Putamen (tissue), 1 donor: ENCODE measurements around the gene ATP10D.
A peak's percentile ranks its signal among the peaks of the same experiment; 100 is the strongest.
"Not testable (repeated sequence)": the region's sequence is repeated elsewhere in the genome, so short reads cannot be mapped to it uniquely, and the experiment has no call there.

ENCODE experiments used
- DNase-seq: peaks from one replicate; pipeline ENCODE4 v3.0.0-alpha.2; 2016; ENCODE audit warnings: low spot score

The ATP10D gene

DNA sequence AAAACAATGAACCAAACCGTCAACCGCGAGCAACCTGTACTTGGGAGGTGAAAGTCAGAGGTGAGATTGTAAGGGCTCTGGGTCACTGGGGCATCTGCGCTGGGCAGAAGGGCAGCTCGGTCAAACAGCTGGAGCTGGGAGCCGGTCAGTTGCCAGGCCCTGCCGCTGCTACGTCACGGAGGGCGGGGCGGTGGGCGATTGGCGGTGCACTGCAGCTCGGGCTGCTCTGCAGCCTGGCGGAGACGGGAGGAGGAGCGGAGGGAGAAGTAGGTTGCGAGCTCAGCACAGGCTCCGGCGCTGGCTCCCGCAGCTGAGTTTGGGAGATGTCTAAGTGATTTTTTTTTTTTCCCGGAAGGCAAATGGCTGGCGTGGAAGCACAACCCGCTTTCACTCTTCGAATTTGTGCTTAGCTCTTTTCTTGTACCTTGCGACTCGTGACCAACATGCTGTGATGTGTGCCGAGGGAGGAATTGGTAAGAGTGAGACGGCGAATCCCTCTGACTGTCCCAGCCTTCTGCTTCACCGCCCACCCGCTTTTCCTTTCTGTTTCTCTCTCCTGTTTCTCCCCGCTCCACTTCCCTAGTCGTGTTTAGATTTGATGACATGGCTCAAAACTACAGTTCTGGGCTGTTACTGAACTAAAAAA lies at the start of gene ATP10D:
ATP10D (plus strand) TSS at position 229 of the 646 bp plus-strand sequence. CDS start 27,266 bp downstream, outside the sequence.
- peak; percentile 94 for DNase-seq

GRCh38 chr4:47442980-47443379 lies 42.1 kb upstream of the ATP10D start:
- no peak for DNase-seq

DNA sequence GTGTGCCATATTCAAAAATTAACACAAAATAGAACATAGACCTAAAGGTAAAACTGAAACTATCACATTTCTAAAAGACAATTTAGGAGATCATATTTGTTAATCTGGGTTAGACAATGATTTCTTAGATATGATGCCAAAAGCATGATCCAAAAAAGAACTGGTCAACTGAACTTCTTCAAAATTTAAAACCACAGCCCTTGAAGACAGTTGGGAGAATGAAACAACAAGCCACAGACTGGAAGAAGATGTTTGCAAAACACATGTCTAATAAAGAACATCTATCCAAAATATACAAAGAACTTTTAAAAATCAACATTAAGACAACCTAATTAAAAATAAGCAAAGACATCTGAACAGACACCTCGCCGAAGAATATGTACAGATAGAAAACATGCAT lies 41.0 kb upstream of the ATP10D start:
- DNase-seq, result no peak

- DNase-seq, result no peak
These were observed 33.4 kb upstream of the ATP10D start for GRCh38 chr4:47451657-47452056.

DNA sequence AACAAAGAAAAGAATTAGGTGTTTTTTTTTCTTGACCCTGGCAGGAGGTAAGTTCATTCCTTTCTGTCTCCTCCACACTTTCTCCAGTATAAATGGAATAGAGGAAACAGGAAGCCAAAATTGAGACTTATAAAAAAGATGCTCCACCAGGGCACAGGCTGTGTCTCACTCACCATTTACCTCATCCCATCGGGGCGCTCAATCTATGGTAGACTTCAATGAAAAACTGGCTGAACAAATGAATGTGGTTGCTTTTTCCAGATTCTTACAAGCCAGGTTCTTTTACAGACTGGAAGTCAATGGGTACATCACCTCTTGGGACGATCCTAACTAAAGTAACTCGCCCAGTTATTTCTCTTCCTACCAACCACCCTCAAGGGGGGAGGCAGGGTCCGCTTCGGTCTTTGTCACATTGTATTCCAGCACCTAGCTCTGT lies 22.3 kb upstream of the ATP10D start:
- DNase-seq, result no peak

GRCh38 chr4:47463235-47463956 lies 21.7 kb upstream of the ATP10D start, which contains the start of gene COMMD8:
COMMD8 (minus strand) TSS chr4:47463702; CDS start chr4:47463651, 51 bp downstream.
- peak; percentile 97 for DNase-seq

DNA sequence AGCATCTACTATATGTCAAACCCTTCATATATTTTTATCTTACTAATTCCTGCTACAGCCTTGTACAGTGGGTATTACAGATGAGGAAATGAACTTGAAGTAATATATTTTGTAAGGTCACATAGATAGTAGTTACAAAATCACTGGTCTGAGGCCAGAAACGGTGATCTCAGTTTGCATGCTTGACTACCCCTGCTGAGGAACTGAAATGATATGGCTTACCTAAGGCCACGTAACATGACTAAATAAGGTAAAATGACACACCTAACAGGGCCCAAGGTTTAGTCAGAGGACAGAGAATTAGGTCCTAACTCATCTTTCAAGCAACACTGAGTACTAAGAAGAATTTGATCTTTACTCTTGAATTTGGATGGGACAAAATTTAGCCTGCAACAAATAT lies 20.1 kb upstream of the ATP10D start:
- no peak for DNase-seq

- DNase-seq, result no peak
These were observed 18.9 kb upstream of the ATP10D start for GRCh38 chr4:47466056-47466785.

- no peak for DNase-seq
These were observed 16.2 kb upstream of the ATP10D start for GRCh38 chr4:47468706-47469365.

DNA sequence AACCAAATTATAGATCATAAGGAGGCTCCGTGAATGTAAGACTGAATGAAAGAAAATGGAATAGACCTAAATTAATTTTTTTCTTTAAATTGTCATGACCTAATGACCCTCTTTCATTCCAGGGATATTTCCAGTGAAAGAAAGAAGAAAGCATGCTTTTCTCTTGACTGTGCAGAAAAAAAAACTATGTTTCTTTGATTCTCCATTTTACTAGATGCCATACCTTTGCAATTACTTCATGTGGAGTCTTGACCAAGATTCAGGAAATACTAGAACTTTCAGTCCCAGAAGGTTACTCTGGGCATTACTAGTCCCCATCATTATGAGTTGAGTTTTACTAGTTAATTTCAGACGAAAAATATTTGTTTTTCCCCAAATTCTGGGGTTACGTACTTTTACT lies 15.1 kb upstream of the ATP10D start:
- no peak for DNase-seq

- no peak for DNase-seq
These were observed 14.0 kb upstream of the ATP10D start for GRCh38 chr4:47471064-47471463.

DNA sequence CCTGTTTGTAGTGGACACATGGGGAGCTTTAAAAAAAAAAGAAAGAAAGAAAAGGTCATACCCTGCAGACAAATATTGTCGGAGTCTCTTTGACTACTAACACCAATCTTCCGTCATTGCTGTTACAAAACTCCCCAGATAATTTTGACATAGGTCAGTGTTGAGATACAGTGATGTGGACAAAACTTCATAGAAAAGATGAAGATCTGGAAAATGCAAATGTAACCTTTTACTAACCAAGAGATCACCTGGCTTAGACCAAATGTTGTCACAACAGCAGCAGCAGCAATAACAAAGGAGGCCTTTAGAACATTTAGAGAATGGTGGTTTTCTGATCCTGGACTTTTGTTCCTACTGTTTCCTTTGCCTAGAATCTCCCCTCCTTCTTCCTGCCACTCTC lies 13.5 kb upstream of the ATP10D start:
- no peak for DNase-seq

DNA sequence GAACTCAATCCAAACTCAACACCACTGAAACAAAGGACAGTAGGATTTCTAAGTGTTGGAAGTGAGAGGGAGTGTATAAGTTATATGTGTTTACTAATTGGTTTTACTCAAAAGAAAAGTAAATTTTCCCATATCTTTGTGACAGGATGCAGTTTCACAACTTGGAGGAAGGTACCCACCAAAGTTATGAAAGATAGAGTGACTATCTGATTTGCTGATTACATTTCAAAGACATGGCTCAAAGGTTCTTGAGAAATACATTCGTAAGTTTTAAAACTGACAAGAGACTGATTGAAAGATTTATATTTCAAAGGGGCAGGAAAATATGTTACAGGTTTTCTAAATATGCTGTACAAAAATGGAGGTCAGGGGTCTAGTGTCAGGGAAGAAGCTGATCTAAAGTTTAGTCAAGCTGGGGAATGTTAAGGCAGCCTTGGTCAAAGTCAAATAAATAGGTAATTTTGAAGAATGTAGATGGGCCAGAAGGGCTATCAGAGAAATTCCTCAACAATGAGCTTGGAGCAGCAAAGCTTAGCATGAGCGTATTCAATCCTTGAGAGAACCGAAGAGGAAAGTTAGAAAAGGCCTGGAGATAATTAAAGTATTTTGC lies 11.8 kb upstream of the ATP10D start:
- no peak for DNase-seq

- no peak for DNase-seq
These were observed 10.3 kb upstream of the ATP10D start for GRCh38 chr4:47474799-47475198.

DNA sequence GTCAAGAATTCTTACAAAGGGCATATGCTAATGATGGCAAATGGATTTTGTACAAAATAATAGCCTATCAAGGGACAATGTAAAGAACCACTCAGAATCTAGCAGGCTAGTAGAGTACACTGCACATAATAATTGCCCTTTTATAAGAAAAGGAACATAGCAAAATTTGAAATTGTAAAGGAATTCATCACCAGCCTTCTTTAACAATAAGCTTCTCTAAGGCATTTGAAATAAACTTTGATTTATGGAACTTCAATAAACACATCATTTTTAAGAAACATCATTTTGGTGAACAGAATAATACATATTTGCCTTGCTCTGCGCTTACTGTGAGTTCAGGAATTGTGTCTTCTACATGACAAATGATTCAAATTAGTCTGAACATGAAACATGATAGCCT lies 9.7 kb upstream of the ATP10D start:
- DNase-seq, result no peak

GRCh38 chr4:47478804-47479203 lies 6.3 kb upstream of the ATP10D start:
- no peak for DNase-seq

GRCh38 chr4:47482326-47482725 lies 2.7 kb upstream of the ATP10D start:
- no peak for DNase-seq

GRCh38 chr4:47483745-47484144 lies 1.3 kb upstream of the ATP10D start:
- DNase-seq, result no peak

DNA sequence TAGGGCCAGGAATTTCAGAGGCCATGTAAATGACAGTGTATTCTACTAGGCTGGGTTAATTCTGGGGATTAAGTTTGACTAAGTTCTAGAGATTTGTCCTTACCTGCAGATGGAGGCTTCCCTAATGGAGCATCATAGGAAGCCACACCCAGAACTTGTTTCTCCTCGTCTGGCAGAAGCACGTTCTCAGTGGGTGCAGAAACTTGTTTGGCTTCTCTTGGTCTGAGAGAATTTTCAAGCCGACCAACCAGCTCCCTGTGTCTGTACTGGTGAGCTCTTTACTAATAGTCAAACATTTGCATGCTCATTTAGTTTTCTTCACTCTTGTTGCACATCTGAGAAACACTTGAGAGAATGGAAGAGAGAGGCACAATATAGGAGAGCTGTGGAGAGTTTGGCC lies 907 bp upstream of the ATP10D start:
- no peak for DNase-seq

GRCh38 chr4:47485768-47486167 lies 693 bp downstream of the ATP10D start:
- no peak for DNase-seq

DNA sequence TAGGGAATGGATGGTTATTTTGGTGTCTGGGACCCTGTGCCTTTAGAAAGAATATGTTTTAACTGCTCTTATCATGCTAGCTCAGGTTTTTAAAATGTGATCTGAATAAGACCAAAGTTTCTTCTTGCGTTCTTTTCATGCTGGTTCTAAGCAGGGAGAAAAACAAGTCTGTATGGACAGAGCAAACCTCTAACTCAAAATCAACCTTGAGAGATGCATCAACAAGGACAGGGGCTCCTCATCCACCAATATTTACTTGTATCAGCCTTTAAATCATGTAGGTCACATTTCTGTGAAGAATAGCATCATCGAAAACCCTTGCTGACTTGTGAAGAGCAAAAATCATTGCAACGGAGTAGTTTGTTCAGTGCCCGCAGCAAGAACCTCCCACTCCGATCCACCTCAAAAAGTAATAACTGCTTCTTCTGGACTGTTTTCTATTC lies 1.2 kb downstream of the ATP10D start:
- no peak for DNase-seq

GRCh38 chr4:47486727-47487126 lies 1.7 kb downstream of the ATP10D start:
- DNase-seq, result not testable (repeated sequence)
